ENCODE measurements around the gene KDELR3.
A peak's percentile ranks its signal among the peaks of the same experiment; 100 is the strongest.

KDELR3 gene

GRCh38 chr22:38482662-38483308 lies 14.9 kb downstream of the KDELR3 start:
- no peak for DNase-seq (ENCODE audit: low spot score)

GRCh38 chr22:38484244-38484643 lies 16.3 kb downstream of the KDELR3 start:
- DNase-seq (ENCODE audit: low spot score) = no peak

- peak; percentile 44 for DNase-seq (ENCODE audit: low spot score)
Measured at GRCh38 chr22:38485783-38486182, 17.9 kb downstream of the KDELR3 start.

- DNase-seq (ENCODE audit: low spot score) = no peak
Measured at GRCh38 chr22:38487946-38488345, 20.1 kb downstream of the KDELR3 start.

- no peak for DNase-seq (ENCODE audit: low spot score)
Measured at GRCh38 chr22:38489142-38489541, 21.2 kb downstream of the KDELR3 start.

- no peak for DNase-seq (ENCODE audit: low spot score)
Measured at GRCh38 chr22:38489561-38490145, 21.8 kb downstream of the KDELR3 start.

- DNase-seq (ENCODE audit: low spot score) = no peak
Measured at GRCh38 chr22:38490475-38490874, 22.6 kb downstream of the KDELR3 start.

- no peak for DNase-seq (ENCODE audit: low spot score)
Measured at GRCh38 chr22:38490915-38491314, 23.0 kb downstream of the KDELR3 start.

- no peak for DNase-seq (ENCODE audit: low spot score)
Measured at GRCh38 chr22:38491707-38492348, 23.9 kb downstream of the KDELR3 start.

GRCh38 chr22:38494498-38494897 lies 26.6 kb downstream of the KDELR3 start:
- no peak for DNase-seq (ENCODE audit: low spot score)

- no peak for DNase-seq (ENCODE audit: low spot score)
Measured at GRCh38 chr22:38494939-38495338, 27.0 kb downstream of the KDELR3 start.

GRCh38 chr22:38497869-38498268 lies 30.0 kb downstream of the KDELR3 start:
- no peak for DNase-seq (ENCODE audit: low spot score)

- DNase-seq (ENCODE audit: low spot score) = no peak
Measured at GRCh38 chr22:38501797-38502672, 34.1 kb downstream of the KDELR3 start.

- DNase-seq (ENCODE audit: low spot score) = no peak
Measured at GRCh38 chr22:38503021-38503420, 35.1 kb downstream of the KDELR3 start.

GRCh38 chr22:38504731-38505540 lies 37.0 kb downstream of the KDELR3 start:
- no peak for DNase-seq (ENCODE audit: low spot score)

- peak; percentile 44 for DNase-seq (ENCODE audit: low spot score)
Measured at GRCh38 chr22:38505541-38506117, 37.7 kb downstream of the KDELR3 start.

GRCh38 chr22:38506118-38506962 lies 38.4 kb downstream of the KDELR3 start, which contains the start of gene DDX17:
Gene DDX17, minus strand, starts transcription at chr22:38506311.
- peak; percentile 99 for DNase-seq (ENCODE audit: low spot score)

- no peak for DNase-seq (ENCODE audit: low spot score)
Measured at GRCh38 chr22:38510416-38510970, 42.6 kb downstream of the KDELR3 start.

- DNase-seq (ENCODE audit: low spot score) = peak; percentile 34
Measured at GRCh38 chr22:38513063-38513462, 45.2 kb downstream of the KDELR3 start.

- DNase-seq (ENCODE audit: low spot score) = no peak
Measured at GRCh38 chr22:38518620-38519019, 50.7 kb downstream of the KDELR3 start.

All from cerebellar cortex (tissue), 1 donor.